ENCODE data around the gene AHI1.

Gene AHI1

DNA sequence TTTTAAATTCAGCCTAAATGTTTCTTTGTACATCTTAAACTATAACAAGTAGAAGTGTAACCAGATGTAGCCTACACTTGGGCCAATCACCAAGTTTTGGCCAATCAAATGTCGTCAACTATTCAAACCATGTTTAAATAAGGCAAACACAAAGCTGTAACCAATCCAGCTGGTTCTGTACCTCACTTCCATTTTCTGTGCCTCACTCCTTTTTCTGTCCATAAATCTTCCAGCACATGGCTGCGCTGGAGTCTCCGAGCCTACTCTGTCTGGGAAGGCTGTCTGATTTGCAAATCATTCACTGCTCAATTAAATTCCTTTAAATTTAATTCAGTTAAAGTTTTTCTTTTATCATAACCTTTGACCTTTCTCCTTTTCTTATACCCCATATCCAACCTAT, 7.7 kb upstream of the AHI1 start:
- no peak for TF ChIP-seq ZFX (IDR thresholded peaks at IDR 0.05; ENCODE audit: borderline replicate concordance)
- TF ChIP-seq, protein P1, sequence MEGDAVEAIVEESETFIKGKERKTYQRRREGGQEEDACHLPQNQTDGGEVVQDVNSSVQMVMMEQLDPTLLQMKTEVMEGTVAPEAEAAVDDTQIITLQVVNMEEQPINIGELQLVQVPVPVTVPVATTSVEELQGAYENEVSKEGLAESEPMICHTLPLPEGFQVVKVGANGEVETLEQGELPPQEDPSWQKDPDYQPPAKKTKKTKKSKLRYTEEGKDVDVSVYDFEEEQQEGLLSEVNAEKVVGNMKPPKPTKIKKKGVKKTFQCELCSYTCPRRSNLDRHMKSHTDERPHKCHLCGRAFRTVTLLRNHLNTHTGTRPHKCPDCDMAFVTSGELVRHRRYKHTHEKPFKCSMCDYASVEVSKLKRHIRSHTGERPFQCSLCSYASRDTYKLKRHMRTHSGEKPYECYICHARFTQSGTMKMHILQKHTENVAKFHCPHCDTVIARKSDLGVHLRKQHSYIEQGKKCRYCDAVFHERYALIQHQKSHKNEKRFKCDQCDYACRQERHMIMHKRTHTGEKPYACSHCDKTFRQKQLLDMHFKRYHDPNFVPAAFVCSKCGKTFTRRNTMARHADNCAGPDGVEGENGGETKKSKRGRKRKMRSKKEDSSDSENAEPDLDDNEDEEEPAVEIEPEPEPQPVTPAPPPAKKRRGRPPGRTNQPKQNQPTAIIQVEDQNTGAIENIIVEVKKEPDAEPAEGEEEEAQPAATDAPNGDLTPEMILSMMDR (IDR thresholded peaks at IDR 0.05) = no peak
- no peak overlapping the region for H3K27ac ChIP-seq

DNA sequence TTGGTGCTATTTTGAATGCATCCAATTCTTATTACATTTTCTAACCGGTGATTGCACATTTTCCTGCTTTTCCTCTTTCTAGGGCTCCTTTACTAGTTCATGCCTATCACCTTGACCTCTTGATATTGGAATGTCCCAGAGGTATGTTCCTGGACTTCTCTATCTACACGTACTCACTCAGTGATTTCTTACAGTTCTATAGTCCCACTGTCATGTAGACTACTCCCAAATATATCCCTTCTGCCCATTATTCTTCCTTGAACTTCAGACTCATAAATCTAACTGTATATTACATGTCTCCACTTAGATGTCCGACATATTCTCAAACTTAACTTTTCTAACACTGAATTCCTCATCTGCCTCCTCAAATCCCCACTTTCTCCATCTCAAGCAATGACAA, 7.2 kb upstream of the AHI1 start:
- no peak for TF ChIP-seq ZFX (IDR thresholded peaks at IDR 0.05; ENCODE audit: borderline replicate concordance)
- TF ChIP-seq, protein P1 (IDR thresholded peaks at IDR 0.05) = no peak
- H3K27ac ChIP-seq = no peak overlapping the region

DNA sequence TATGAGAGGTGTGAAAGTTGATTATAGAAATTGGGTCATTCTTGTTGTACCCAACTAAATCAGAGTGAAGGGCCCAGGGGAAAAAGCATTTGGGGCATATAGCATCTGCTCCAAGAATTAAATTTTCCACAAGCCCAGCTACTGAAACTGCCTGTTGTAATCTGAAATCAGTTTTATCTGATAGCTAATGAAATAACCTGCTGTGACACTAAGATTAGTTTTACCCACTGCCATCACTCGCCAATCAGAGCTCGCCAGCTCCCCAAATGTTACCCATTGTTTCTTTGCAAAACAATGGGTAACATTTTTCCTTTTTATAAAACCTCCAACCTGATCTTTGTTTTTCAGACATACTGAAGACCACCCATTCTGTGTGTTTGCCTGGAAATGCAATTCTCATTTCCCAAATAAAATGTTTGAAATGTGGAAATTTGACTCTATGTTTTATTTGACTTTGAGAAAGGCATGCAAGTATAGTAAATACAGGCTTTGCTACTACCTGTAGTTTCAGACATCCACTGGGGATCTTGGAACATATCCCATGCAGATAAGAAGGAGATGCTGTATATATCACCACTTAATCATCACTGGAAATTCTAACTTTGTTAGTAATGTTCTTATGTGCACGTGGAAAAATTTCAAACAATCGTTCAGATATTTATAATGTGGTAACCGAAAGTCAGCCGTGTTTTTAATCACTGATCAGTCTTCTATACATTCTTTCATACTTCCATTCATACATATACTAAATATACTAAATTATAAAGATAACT, 6.3 kb upstream of the AHI1 start:
- TF ChIP-seq, protein P1 (IDR thresholded peaks at IDR 0.05) = no peak
- TF ChIP-seq ZFX (IDR thresholded peaks at IDR 0.05; ENCODE audit: borderline replicate concordance) = no peak
- no peak overlapping the region for H3K27ac ChIP-seq

DNA sequence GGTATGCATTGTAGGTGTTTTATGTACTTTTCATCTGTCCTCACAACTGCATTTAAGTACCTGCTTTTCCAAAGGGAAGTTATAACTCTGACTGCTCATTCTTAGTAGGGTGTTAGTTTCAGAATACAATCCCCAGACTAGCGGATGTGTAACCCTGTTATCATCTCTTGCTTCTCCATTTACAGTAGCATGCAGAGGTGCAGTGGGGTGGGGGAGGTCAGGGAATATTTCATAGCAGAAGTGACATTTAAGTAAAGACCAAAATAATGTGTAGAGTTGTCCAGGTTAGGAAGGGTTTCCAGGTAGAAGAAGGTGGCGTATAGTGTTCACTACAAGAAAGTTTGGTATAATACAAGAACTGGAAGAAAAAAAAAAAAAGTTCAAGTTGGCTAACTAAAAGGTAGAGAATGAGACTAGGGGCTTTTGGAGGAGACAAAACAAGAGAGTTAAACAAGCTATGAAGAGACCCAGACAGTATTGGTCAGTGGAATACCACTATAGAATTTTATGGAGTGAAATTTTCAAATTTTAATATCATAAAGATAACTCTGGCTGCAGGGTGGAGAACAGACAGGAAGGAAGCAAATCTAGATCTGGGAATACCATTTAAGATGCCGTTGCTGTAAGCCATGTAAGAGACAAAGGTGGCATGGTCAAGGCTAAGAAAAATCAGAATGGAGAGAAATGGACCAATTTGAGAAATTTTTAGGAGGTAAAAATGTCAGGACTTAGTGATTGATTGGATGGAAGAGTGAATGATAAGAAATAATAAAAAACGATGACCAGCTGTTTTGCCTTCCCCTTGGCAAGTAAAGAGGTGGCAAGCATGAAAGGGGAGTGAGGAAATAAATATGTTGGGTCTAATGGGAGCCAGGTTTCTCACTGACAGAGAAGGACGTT, 2.2 kb upstream of the AHI1 start:
- no peak for TF ChIP-seq ZFX (IDR thresholded peaks at IDR 0.05; ENCODE audit: borderline replicate concordance)
- TF ChIP-seq, protein P1 (IDR thresholded peaks at IDR 0.05) = no peak

DNA sequence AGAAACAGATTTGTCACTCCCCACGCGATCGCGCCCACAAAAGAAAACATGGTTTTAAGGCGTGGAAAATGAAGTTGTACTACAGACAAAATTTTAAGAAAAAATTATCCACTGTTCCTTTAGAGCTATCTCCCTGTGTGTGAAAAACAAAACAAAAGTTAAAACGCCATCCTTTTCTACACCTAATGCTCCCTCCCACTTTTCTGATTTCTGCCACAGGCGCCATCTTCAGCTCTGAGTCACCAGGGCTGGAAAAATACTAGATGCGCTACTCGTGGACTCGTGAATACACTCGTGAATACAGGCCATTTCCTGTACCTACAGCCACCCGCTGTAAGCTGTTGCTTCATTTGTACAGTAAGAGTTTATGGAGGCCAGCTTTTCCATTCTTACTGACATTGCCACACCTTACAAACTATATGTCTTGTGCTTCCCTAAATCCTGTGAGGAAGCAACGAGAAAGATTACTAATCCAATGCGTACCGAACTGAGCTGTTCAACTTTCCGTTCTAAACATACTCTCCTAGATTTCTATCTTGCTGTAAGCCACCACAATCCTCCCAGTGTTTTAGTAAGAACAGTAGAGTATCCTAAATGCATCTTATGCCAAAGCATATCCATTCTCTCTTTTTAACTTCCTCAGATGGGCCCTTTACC, 773 bp upstream of the AHI1 start:
- no peak for TF ChIP-seq ZFX (IDR thresholded peaks at IDR 0.05; ENCODE audit: borderline replicate concordance)
- TF ChIP-seq, protein P1 (IDR thresholded peaks at IDR 0.05) = no peak
- peak overlapping the region; percentile 90 for H3K27ac ChIP-seq

More for the DNA sequence above, 2.2 kb upstream of the AHI1 start:
- H3K27ac ChIP-seq = no peak overlapping the region

DNA sequence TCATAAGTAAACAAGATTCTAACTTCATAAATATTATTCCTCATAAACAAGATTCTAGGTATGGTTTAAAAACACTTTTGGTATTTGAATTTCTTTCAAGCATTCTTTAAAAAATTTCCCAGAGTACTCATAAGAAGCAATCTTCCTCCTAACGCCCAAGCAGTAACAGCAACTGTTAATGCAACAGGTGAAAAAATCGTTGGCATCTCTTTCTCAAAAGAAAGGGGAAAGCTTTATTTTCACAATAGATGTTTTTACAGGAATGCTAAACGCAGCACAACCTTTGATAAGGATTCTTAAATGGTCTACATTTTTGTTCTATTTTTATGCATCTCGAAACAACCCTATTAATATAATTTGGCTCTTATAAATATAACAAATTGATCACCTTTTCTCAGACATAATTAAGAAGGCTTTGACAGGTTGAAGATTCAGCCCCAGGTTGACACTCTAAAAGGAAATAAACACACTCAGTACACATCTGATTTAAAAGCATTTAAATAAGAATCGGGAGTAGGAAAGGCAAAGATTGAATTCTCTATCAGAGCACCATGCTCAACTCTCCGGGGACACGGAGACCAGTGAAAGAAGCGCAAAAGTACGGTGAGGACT, 634 bp downstream of the AHI1 start:
- peak overlapping the region; percentile 90 for H3K27ac ChIP-seq
- TF ChIP-seq ZFX (IDR thresholded peaks at IDR 0.05; ENCODE audit: borderline replicate concordance) = no peak
- TF ChIP-seq, protein P1 (IDR thresholded peaks at IDR 0.05) = no peak
